Anterior cingulate cortex (tissue), 58 donors: Measurements from ENCODE around the gene RUNDC3A.
"Not testable (repeated sequence)": the region's sequence is repeated elsewhere in the genome, so short reads cannot be mapped to it uniquely, and the experiment has no call there.

Experiments used
- DNase-seq, 58 donors: peaks; one replicate each; lab custom pipeline; 2025; lab: John Stamatoyannopoulos, UW

RUNDC3A gene

DNA sequence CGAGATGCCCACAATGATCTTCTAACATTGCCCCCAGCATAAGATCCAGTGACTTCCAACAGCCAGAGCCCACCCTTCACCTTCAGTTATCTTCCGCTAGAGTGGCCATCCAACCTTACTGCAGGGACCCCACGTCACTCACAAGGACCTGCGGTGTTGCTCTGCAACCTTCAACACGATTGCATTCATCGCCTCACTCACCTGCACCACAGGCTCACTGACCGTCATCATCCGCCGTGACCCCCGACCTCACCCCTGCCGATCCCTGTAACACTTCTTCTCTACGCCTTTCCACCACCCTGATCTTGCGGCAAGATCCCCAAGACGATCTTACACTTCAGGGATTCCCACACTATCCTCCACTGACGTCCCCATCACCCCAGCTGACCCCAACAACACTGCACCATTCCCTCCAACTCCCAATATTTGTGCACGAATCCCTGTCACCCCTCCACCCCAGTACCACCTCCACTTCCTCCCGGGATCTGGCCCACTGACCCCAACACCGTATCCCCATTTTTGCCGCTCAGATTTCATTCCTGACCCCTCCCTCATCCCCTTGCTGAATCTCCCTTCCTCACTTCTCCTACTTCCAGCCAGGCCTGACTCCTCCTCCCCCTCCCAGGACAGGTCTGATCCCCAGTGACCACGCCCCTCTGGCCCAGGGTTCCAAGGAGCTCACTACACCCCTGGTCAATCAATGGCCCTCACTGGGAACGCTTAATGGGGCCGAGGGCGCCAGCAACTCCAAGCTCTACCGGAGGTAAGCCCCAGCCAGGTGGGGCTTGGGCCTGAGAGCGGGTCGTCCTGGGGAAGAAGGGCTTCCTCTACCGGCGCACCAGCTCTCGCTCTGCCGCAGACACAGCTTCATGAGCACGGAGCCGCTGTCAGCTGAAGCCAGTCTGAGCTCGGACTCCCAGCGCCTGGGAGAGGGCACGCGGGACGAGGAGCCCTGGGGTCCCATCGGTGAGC lies 7.6 kb downstream of the RUNDC3A start:
- no peak for DNase-seq

DNA sequence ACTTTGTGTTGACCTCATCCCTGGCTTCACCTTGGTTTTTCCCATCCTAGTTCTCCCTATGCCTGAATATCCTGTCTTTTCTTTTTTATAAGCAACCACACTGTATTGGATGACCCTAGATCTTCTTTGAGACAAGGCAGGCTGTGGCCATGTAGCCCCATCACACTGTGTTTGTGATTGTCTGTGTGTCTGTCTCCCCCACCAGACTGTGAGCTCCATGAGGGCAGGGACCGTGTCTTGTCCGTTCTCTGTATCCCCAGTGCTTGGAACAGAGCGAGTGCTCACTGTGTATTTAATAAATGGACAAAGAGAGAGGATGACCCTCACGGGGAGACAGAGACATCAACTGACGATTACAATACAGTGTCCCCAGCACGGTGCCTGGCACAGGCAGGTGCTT lies 9.1 kb downstream of the RUNDC3A start:
- DNase-seq: no peak

DNA sequence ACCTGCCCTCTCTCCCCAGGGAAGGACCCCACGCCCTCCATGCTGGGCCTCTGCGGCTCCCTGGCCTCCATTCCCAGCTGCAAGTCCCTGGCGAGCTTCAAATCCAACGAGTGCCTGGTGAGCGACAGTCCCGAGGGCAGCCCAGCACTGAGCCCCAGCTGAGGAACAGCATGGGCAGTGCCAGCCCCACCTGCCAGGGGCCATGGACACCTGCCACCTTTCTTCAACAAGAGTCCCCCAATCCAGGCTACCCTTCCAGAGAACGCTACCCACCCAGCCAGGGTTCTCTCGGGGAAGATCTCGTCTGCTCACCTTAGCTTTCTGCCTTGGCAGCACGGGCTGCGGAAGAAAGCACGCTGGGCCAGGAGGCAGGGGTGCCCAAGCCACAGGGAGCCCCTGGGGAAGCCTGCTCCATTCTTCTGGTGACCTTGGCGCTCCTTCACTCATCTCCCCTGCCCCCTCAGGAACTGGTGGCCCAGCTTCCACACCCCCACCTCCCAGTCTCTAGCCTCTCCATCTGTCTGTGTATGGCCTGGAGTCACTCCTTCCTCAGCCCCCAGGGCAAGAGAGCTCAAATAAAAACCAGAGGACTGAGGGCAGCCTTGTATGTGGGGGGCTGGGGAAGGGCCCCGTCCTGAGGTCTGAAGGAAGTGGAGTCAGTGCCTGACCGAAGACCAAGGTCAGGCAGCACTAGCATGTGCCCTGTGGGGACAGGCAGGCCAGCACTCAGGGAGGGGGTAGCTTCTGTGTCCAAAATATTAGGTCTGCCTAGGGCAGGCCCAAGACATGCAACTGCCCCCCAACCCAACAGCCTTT lies 9.9 kb downstream of the RUNDC3A start:
- DNase-seq: no peak

DNA sequence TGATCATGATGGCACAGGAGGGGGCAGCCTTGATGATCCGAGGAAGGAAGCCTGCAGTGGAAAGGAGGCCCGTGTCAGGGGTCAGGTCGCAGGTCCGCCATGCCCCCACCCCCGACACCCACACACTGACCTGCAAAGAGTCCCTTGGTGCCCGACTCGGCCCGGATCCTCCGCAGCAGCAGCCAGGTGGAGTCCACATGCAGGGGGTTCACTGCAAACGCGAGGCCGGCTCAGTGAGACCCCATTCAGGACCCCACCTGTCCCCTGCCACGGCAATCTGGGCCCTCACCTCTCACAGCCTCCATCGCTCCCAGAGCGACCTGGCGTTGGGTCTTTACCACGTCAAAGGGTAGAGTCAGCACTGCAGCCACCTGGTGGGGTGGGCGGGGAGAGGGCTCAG lies 11.7 kb downstream of the RUNDC3A start:
- no peak for DNase-seq

DNA sequence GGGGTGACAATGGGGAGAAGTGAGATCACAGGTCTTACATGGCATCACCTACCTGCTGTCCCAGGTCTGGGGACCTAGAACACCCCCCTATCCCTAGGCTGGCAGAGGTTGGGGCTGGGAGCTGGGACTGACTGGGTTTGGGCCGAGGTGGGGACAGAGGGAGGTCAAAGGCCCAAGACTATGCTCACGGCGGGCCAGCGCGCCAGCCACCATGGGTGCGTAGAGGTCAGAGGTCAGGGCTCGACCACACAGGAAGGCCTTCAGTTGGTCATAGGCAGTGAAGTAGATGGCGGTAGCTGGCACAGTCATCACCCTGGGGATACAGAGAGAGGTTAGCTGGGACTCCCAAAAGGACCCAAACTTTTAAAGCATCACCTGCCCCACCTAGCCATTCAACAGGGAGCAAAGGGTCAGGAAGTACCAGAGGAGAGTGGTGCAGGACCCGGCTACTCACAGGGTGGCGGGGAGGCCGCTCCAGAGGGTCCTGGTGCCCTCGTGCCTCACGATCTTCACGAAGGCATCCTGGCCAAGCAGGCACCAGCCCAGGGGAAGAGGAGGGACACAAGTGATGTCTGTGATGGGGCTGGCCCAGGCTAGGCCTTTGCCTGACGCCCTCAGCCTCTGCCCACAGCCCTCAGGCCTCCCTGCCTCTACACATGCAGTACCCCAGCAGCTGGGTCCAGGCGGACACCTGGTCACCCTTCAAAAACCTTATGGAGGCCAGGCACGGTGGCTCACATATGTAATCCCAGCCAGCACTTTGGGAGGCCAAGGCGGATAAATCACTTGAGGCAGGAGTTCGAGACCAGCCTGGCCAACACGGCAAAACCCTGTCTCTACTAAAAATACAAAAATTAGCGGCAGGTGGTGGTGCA lies 13.1 kb downstream of the RUNDC3A start:
- DNase-seq: no peak

DNA sequence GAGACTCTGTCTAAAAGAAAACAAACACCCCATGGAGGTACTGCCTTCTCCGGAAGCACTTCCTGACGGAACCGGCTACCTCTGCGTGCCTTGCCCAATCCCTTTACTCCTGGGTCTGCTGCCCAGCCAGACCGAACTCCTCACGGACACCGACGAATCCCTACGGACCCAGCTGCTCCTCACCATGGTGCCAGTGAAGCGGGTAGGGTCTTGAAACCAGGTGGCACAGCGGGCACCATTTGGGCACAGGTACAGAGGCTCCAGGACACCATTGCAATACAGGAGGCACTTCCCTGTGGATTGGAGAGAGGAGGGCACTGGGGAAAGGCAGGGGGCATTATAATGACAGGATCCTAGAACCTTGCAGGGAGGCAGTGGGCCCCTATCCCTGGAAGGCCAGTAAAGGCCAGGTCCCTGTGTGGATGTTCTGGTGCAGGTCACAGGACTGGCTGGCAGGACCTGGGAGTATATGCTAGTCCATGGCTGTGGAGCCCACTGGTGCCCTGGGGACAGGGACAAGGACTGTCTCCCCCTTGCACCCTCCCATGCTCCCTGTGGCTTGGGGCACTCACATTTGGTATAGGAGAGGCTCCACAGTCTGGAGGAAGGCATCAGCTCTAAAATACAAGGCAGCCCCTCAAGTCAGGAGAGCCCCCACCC lies 14.0 kb downstream of the RUNDC3A start:
- DNase-seq: no peak

DNA sequence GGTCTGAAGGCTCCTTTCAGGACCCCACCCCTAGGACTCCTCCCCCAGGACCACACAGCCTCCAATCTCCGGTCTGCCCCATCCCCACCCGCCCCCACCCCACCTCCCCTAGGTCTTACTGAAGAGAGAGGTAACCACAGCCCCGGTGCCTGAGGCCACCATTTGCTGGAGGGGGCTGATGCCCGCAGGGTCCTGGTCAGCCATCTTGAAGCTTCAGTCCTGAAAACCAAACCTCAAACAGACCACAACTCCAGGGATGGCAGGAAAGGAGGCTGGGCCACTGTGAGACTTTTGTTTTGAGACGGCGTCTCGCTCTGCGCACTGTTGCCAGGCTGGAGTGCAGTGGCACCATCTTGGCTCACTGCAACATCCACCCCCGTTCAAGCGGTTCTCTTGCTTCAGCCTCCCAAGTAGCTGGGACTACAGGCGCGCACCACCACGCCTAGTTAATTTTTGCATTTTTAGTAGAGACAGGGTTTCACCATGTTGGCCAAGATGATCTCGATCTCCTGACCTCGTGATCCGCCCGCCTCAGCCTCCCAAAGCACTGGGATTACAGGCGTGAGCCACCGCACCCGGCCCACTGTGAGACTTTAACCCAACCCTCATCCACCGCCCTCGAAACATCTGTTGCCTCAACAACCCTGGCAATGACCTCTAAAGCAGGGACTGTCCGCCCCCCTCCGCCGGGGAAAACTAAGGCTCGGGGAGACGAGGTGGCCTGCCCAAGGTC lies 15.1 kb downstream of the RUNDC3A start:
- DNase-seq: no peak

DNA sequence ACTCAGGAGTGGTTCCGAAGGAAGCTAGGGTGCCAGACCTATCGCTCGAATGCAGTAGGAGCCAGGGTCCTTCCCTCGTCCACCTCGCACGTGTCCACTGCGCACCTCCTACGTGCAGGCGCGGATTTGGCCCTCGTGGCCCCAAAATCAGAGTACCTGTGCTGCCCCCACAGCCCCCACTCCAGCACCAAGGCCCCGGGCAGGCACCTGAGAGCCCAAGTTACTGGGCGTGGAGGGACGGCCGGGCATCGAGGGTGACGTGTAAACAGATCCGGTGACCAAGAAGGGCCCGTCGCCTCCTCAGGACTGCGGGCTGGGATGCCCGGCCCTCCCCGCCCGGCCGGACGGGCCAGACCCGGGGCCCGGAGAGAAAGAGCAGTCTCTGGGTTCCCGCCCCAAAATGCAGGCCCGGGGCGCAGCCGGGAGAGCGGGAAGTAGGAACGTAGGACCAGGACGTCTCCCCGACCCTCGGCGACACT lies 15.7 kb downstream of the RUNDC3A start:
- DNase-seq: no peak

DNA sequence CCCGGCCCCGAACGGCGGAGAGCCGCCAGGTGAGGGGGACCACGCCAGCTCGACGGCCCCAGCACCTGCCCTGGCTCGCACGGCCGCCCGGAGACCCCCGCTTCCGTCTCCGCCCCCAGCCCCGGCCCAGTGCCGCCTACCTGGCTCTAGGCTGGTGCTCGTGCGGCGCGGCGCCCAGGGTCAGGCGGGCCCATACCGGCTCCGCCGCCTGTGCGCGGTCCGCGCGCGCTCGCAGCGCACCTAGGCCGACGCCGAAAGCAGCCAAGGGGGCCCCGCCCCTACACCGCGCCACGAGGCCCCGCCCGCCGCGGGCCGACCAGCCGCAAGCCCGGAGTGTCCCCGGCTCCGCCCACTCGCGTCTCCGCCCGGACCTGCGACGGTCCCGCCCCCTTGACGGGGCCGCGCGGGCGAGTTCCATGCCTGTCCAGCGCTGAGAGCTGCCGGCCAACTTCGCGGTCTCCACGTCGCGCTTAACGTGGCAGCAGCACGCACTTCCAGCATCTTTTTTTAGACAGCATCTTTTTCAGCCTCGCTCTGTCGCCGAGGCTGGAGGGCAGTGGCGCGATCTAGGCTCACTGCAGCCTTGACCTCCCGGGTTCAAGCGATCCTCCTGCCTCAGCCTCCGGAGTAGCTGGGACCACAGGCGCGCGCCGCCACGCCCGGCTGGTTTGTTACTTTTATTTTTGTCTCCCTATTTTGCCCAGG lies 16.3 kb downstream of the RUNDC3A start, which contains the start of gene SLC25A39:
TSS of gene SLC25A39 (minus strand) at position 253 of the 705 bp plus-strand sequence. CDS start 1,261 bp downstream, outside the sequence.
- DNase-seq: peak; percentile 42 to 96 (median 89)

DNA sequence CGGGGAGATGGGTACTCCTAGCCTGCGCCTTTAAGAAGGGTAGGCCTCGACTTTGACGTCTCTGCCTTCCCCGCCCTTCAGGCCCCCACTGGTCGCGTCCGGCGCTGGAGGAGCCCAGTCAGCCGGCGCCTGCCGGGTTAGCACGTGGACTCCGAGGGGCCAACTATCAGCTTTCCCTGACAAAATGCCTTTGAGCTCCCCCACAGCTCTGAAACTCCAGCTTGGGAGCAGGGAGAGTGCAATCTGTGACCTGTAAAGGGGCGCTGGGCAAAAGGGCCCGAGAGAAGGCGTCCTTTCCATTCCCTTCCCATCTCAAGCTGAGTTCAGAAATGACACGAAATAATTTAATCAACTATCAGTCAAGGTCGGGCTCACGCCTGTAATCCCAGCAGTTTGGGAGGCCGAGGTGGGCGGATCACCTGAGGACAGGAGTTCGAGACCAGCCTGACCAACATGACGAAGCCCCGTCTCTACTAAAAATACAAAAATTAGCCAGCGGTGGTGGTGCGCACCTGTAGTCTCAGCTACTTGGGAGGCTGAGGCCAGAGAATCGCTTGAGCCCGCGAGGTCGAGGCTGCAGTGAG lies 18.6 kb downstream of the RUNDC3A start:
- DNase-seq: peak; percentile 57 to 99 (median 96)

DNA sequence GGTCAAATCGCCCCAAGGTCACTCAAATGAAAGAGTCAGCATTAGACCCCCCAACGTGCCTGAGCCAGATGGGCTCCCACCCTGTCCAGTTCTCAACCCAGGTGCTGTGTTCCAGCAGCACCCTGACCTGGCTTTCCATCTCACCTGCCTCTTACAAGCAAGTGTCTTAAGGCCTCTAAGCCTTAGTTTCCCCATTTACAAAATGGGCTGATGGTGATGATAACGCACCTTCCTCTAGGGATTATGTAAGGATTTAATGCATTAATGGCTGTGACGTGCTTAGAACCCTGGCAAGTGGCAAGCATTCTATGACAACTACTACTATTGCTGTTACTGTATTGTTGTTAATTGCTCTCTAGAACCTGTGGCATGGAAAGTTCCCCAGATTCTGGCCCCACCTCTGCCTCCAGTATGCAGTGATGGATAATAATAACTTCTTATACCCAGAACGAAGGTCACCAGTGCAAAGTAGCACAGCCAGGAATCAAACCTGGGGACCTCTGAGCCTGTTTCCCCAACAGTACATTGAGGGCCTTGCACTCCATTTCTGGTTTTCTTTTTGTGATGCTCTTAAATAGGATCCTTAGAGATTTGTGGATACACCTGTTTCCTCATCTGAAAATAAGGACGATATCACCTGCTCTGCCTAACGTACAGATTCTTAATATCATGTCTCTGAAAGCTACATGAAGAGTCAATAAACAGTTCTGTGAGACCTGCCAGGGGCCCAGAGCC lies 19.5 kb downstream of the RUNDC3A start:
- no peak for DNase-seq

DNA sequence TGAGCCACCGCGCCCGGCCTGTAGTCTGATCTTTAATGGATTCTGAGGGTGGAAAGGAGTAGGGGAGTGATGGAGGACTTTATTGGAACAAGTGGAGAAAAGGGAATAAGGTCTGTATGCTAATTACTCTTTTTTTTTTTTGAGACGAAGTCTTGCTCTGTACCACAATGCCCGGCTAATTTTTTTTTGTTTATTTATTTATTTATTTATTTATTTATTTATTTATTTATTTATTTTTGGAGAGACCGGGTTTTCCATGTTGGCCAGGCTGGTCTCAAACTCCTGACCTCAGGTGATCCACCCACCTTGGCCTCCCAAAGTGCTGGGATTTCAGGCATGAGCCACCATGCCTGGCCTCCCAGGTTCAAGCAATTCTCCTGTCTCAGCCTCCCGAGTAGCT lies 21.1 kb downstream of the RUNDC3A start:
- DNase-seq: not testable (repeated sequence)

DNA sequence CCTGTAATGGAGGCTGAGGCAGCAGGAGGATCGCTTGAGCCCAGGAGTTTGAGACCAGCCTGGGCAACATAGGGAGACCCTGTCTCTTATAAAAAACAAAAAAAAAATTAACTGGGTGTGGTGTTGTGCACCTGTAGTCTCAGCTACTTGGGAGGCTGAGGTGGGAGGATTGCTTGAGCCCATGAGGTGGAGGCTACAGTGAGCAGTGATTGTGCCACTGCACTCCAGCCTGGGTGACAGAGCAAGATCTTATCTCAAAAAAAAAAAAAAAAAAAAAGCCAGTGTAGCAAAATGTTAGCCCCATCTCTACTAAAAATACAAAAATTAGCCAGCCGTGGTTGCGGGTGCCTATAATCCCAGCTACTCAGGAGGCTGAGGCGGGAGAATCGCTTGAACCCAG lies 21.9 kb downstream of the RUNDC3A start:
- not testable (repeated sequence) for DNase-seq

DNA sequence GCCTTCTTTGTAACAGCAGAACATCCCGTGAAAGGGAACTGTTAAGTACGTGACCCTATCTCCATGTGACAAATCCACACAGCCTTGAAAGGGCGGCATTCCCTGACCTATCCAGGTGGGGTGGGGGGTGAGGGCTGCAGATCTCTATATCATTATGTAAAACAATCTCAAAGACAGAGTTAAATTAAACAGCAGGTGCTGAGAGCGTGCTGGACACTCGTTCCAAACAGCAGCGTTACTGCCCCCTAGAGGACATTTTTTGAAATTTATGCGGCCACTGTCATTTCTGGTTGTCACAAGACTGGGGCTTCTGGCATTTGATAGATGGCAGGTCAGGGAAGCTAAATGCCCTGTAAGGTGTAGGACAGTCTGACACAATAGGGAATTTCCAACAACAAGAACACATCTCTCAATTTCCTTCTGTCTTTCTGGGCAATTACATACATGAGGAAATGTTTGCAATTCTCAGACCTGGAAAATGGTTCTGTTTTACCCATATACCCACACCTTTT lies 22.9 kb downstream of the RUNDC3A start:
- DNase-seq: peak in 43 of 58 donors; percentile 17 to 78 (median 40)

DNA sequence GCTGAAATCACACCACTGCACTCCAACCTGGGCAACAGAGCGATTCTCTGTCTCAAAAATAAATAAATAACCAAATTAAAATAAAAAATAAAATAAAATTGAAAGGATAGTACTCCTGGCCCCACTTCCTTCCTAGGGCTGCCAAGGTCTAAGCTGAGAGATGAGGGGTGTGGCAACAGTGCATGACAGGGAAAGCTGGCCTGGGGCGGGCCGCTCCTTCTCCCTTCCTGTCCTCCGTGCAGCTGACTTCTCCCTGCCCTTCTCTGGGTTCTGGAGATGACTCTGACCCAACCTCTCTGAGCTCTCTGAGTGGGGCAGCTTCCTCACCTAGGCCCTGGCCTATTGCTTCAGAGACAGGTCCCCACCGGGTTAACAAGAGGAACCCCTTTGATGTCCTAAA lies 25.0 kb downstream of the RUNDC3A start:
- DNase-seq: no peak

DNA sequence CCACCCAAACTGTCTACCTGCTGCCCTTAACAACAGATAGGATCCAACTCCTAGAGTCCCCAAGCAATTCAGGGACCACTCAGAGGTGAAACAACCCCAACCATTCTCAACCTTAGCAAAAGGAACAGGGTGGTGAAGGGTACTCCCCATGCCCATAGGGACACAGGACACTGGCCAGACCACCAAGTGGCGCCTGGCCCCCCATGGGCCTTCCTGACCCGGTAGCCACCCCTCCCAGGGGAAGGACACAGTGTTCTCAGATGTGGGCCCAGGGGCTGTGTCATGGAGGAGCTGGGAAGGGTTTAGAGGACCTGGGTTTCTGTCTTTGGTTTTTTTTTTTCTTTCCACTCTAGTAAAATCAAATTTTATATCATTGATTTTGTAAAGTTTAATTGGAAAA lies 25.9 kb downstream of the RUNDC3A start:
- DNase-seq: no peak

DNA sequence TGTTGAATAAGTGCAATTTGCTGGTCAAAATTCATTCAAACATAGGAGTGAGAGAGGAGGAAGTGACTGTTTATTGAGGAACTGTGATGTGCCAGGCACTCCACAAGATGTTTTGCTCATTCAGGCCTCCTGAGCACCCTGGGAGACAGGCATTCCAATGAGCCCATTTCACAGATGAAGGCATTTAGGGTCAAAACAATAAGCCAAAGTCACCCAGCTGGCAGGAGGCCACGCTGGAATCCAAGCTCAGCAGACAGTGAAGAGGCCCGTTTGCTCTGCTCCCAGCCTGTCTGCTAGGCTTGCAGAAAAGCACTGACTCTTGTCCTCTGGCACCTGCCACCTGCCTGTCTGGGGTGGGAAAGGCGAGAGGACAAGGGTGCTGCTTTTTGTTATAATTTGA lies 26.3 kb downstream of the RUNDC3A start:
- no peak for DNase-seq
